HUES64 (cell line): ENCODE data around the gene ADIRF.
"Not testable (repeated sequence)": the region's sequence is repeated elsewhere in the genome, so short reads cannot be mapped to it uniquely, and the experiment has no call there.

ENCODE experiments used
- H3K27ac ChIP-seq: 2 replicates; pipeline ENCODE4 v1.7.0; 2013; ENCODE audit warnings: low read depth, low read length, inconsistent platforms
- H3K27me3 ChIP-seq: 2 replicates; pipeline ENCODE4 v1.6.1; 2013; ENCODE audit warnings: mild to moderate bottlenecking, low read length; ENCODE audit not compliant: insufficient read depth
- H3K36me3 ChIP-seq: 2 replicates; pipeline ENCODE4 v1.6.1; 2013; ENCODE audit warnings: mild to moderate bottlenecking, low read length; ENCODE audit not compliant: insufficient read depth
- H3K4me1 ChIP-seq: 2 replicates; pipeline ENCODE4 v1.6.1; 2013; ENCODE audit warnings: mild to moderate bottlenecking, low read length, moderate library complexity; ENCODE audit not compliant: insufficient read depth
- H3K4me3 ChIP-seq: 2 replicates; pipeline ENCODE4 v1.5.1; 2013; ENCODE audit warnings: mild to moderate bottlenecking, low read length, moderate library complexity
- H3K9ac ChIP-seq: 2 replicates; pipeline ENCODE4 v1.6.1; 2013; ENCODE audit warnings: mild to moderate bottlenecking, low read depth, low read length
- H3K9me3 ChIP-seq: 2 replicates; pipeline ENCODE4 v1.6.1; 2013; ENCODE audit warnings: low read depth, low read length; ENCODE audit not compliant: insufficient read depth
- WGBS: fragments of 150-250, 120-280 bp; methylation state at CpG from one replicate; pipeline ENCODE4 v1.1.7; 2013; ENCODE audit warnings: missing lambda C conversion rate; 5-methylcytosine and 5-hydroxymethylcytosine counted together

Gene ADIRF

GRCh38 chr10:86992456-86992855 is 24.2 kb downstream of the ADIRF start:
- Histone ChIP-seq H3K36me3 (no peaks in the 10 kb centered on the region), H3K4me1 (no peaks in the 10 kb centered on the region), H3K9ac (no peak overlapping the region), H3K4me3 (no peak overlapping the region), H3K9me3 (no peaks in the 10 kb centered on the region), H3K27ac (no peak overlapping the region), H3K27me3 (no peaks in the 10 kb centered on the region)

DNA sequence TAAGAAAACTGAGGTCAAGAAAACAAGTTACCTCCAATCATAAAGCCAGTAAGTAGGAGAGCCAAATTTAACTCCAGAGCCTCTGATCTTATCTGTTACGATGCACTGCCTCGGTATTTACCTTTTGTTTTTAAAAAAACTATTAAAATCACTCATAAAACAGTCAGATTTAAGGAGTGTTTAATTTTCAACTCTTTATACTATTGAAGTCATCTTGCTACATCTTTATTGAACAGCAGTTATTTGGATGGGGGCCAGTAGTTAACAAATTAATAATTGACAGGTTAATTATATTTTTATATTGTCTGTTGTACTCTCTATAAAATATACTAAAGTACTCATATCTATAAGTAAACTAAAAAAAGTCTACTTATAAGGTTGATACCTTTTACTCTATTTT is 24.6 kb downstream of the ADIRF start:
- Histone ChIP-seq H3K4me3 (no peak overlapping the region), H3K4me1 (no peaks in the 10 kb centered on the region), H3K27me3 (no peaks in the 10 kb centered on the region), H3K9me3 (no peaks in the 10 kb centered on the region), H3K36me3 (no peaks in the 10 kb centered on the region), H3K27ac (no peak overlapping the region), H3K9ac (no peak overlapping the region)
- 100% methylated on average over 2 of the region's 2 CpGs for whole genome bisulfite sequencing

- 93% methylated on average over 6 of the region's 6 CpGs for WGBS
Measured at GRCh38 chr10:86999802-87000403, 31.6 kb downstream of the ADIRF start.

GRCh38 chr10:87000491-87000890 is 32.2 kb downstream of the ADIRF start:
- no peak overlapping the region for H3K27ac ChIP-seq
- WGBS = 79% methylated on average over 3 of the region's 3 CpGs

More at GRCh38 chr10:86999802-87000403, 31.6 kb downstream of the ADIRF start:
- H3K9ac ChIP-seq, H3K36me3 ChIP-seq, H3K27me3 ChIP-seq, H3K27ac ChIP-seq, H3K9me3 ChIP-seq, H3K4me3 ChIP-seq, H3K4me1 ChIP-seq: not testable (repeated sequence)

DNA sequence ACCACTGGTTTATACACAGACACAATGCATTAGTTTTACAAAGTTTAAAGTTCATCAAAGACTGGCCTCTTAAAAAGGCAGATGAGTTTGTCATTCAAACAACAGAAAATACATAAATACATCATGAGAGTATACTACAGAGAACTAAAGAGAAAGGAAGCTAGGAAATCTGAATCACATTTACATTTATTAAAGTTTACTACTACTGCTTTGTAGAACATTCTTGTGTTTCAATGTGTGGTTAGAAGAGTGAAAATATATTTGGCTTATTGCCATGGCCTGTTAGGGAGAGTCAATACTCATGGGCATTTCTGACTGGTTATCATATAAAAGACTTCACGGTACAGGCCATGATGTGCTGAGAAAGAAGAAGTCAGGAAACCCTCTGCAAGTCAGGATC is 38.8 kb downstream of the ADIRF start:
- not testable (repeated sequence) for H3K9ac ChIP-seq, H3K36me3 ChIP-seq, H3K9me3 ChIP-seq, H3K27me3 ChIP-seq, H3K4me3 ChIP-seq, H3K27ac ChIP-seq, H3K4me1 ChIP-seq
- WGBS = no CpG with 5 or more reads among the region's 1 CpG

More at GRCh38 chr10:87000491-87000890, 32.2 kb downstream of the ADIRF start:
- no peaks in the 10 kb centered on the region for H3K36me3 ChIP-seq
- no peak overlapping the region for H3K9ac ChIP-seq
- no peaks in the 10 kb centered on the region for H3K27me3 ChIP-seq
- H3K4me1 ChIP-seq = no peaks in the 10 kb centered on the region
- H3K9me3 ChIP-seq = no peaks in the 10 kb centered on the region
- no peak overlapping the region for H3K4me3 ChIP-seq

DNA sequence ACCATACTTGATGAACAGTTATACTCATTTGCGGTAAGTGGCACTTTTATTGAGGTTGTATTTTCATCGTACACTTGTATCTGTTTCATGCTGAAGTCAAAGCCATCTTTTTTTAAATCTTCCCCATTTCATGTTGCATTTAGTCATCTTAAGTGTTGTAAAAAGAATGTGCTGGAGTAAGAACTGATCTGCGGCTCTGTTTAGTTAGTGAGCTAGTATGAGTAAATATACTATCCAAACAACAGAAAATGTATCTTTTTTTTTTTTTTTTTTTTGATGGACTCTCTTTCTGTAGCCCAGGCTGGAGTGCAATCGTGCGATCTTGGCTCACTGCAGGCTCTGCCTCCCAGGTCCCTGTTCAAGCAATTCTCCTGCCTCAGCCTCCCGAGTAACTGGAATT is 39.4 kb downstream of the ADIRF start:
- not testable (repeated sequence) for H3K36me3 ChIP-seq, H3K27ac ChIP-seq, H3K9ac ChIP-seq, H3K4me1 ChIP-seq, H3K27me3 ChIP-seq, H3K4me3 ChIP-seq, H3K9me3 ChIP-seq
- 75% methylated on average over 3 of the region's 6 CpGs for WGBS

GRCh38 chr10:87008303-87008702 is 40.0 kb downstream of the ADIRF start:
- WGBS = 95% methylated on average over 5 of the region's 7 CpGs
- not testable (repeated sequence) for H3K9me3 ChIP-seq, H3K4me3 ChIP-seq, H3K36me3 ChIP-seq, H3K27me3 ChIP-seq, H3K27ac ChIP-seq, H3K4me1 ChIP-seq, H3K9ac ChIP-seq

DNA sequence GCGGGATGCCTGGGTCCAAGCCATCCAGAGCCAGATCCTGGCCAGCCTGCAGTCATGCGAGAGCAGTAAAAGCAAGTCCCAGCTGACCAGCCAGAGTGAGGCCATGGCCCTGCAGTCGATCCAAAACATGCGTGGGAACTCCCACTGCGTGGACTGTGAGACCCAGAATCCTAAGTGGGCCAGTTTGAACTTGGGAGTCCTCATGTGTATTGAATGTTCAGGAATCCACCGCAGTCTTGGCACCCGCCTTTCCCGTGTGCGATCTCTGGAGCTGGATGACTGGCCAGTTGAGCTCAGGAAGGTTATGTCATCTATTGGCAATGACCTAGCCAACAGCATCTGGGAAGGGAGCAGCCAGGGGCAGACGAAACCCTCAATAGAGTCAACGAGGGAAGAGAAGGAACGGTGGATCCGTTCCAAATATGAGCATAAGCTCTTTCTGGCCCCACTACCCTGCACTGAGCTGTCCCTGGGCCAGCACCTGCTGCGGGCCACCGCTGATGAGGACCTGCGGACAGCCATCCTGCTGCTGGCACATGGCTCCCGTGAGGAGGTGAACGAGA is 40.9 kb downstream of the ADIRF start:
- H3K36me3 ChIP-seq, H3K27me3 ChIP-seq, H3K9ac ChIP-seq, H3K4me3 ChIP-seq, H3K27ac ChIP-seq, H3K9me3 ChIP-seq, H3K4me1 ChIP-seq: not testable (repeated sequence)
- 95% methylated on average over 13 of the region's 18 CpGs for WGBS

GRCh38 chr10:87013528-87013927 is 45.2 kb downstream of the ADIRF start:
- not testable (repeated sequence) for H3K36me3 ChIP-seq, H3K9ac ChIP-seq, H3K27ac ChIP-seq, H3K9me3 ChIP-seq, H3K27me3 ChIP-seq, H3K4me3 ChIP-seq, H3K4me1 ChIP-seq
- WGBS = no CpG with 5 or more reads among the region's 3 CpGs

DNA sequence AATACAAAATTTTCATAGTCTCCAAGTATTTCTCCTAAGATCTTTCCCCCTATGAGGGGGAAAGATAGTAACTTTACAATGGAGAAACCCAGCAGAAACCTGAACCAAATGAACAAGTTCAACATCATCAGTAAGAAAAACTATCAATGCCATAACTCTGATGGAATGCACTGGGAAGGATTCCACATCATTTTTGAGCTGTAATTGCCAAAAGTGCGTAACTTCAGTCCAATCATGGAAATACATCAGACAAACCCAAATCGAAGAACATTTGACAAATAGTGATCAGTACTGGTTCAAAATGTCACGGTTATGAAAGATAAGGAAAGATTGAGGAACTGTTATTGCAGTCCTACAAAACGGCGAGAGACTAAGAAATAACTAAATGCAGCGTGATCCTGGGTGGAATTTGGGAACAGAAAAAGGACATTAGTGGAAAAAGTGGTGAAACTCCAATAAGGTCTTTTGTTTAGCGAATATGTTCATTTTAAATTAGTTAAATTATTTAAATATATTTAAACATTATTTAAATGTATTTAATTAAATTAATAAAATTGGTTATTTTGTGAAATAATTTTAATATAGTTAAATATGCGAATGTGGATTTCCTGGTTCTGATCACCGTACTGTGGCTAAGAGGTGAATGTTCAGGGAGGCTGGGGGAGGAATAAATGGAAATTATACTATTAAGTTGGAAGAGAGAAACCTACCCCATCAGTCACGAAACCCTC is 46.9 kb downstream of the ADIRF start:
- H3K9me3 ChIP-seq, H3K36me3 ChIP-seq, H3K27ac ChIP-seq, H3K4me1 ChIP-seq, H3K9ac ChIP-seq, H3K4me3 ChIP-seq, H3K27me3 ChIP-seq: not testable (repeated sequence)
- WGBS = 92% methylated on average over 5 of the region's 10 CpGs

GRCh38 chr10:87018127-87018526 is 49.8 kb downstream of the ADIRF start:
- H3K9ac ChIP-seq, H3K4me1 ChIP-seq, H3K27me3 ChIP-seq, H3K27ac ChIP-seq, H3K4me3 ChIP-seq, H3K9me3 ChIP-seq, H3K36me3 ChIP-seq: not testable (repeated sequence)
- 90% methylated on average over 6 of the region's 6 CpGs for WGBS

- H3K9me3 ChIP-seq, H3K27me3 ChIP-seq, H3K9ac ChIP-seq, H3K4me3 ChIP-seq, H3K4me1 ChIP-seq, H3K27ac ChIP-seq, H3K36me3 ChIP-seq: not testable (repeated sequence)
- 94% methylated on average over 6 of the region's 6 CpGs for WGBS
Measured at GRCh38 chr10:87019066-87019465, 50.8 kb downstream of the ADIRF start.
